Measurements from ENCODE around the gene BRD1. TPM values are rescaled to one million over a fixed set of nuclear protein-coding genes. Genes with fewer than 3 reads are reported as not detected.

Gene BRD1
- total RNA-seq (2021) (47.2 and 51.2 TPM in 2 replicates), Bru-seq, nascent RNA (percentile 87 among the genes with signal in this experiment), BruChase-seq, experiment 1, labeled RNA remaining after a 2-hour chase (percentile 90 among the genes with signal in this experiment), BruChase-seq, experiment 2, labeled RNA remaining after a 6-hour chase (percentile 88 among the genes with signal in this experiment)
- long read RNA-seq, full-length matches to known transcripts: 9 of 62 reads
- long read RNA-seq, partial matches to known transcripts: 23 of 62 reads
- long read RNA-seq, other reads (novel, unspliced or antisense): 30 of 62 reads

- peaks cover 6% of the 10 kb centered on the region for H3K9me3 ChIP-seq (ENCODE audit: low read depth, low read length, poor library complexity, severe bottlenecking)
- no peaks in the 10 kb centered on the region for H3K27me3 ChIP-seq (replicated peaks; ENCODE audit: insufficient read depth, low read depth, low read length, poor library complexity)
- ChIA-PET CTCF (no interaction called here), POLR2A (ENCODE audit: low non-redundant PET) (no interaction called here)
- H3K4me3 ChIP-seq (ENCODE audit: low read depth, low read length, poor library complexity, severe bottlenecking): peak within 1 kb of the TSS; percentile 97
- intact Hi-C loops (cut with micrococcal nuclease; ENCODE audit: unreplicated experiment): no loop called here
- peaks cover 24% of the 10 kb centered on the region for H3K36me3 ChIP-seq (ENCODE audit: insufficient read depth, low read length, poor library complexity, severe bottlenecking)
- peak; percentile 83 for DNase-seq (ENCODE audit: low spot score)
- peak within 1 kb of the TSS; percentile 96 for H3K27ac ChIP-seq (ENCODE audit: low read depth, low read length, poor library complexity, severe bottlenecking)
- H3K4me1 ChIP-seq (ENCODE audit: insufficient read depth, low read length, poor library complexity, severe bottlenecking): peaks cover 12% of the 10 kb centered on the region
- BruUV-seq (replicated peaks): no TSS peak
- no peak for TF ChIP-seq CTCF (conservative IDR thresholded peaks at IDR 0.05; ENCODE audit: low read depth, low read length)
- no peak for TF ChIP-seq EZH2 (IDR thresholded peaks at IDR 0.05; ENCODE audit: borderline replicate concordance, low read depth, low read length, poor library complexity, severe bottlenecking)
Measured at GRCh38 chr22:49827853-49828598, at the start of gene BRD1. Gene BRD1 (minus strand): TSS chr22:49827873. CDS start chr22:49824317, 3,556 bp downstream.

GRCh38 chr22:49873228-49873940 is 45.7 kb upstream of the BRD1 start:
- Histone ChIP-seq H3K4me1 (ENCODE audit: insufficient read depth, low read length, poor library complexity, severe bottlenecking) (no peaks in the 10 kb centered on the region), H3K9me3 (ENCODE audit: low read depth, low read length, poor library complexity, severe bottlenecking) (peaks cover 12% of the 10 kb centered on the region), H3K27ac (ENCODE audit: low read depth, low read length, poor library complexity, severe bottlenecking) (no peak overlapping the region), H3K36me3 (ENCODE audit: insufficient read depth, low read length, poor library complexity, severe bottlenecking) (peaks cover 9% of the 10 kb centered on the region), H3K27me3 (replicated peaks; ENCODE audit: insufficient read depth, low read depth, low read length, poor library complexity) (no peaks in the 10 kb centered on the region), H3K4me3 (ENCODE audit: low read depth, low read length, poor library complexity, severe bottlenecking) (no peak overlapping the region)
- no TSS peak for BruUV-seq (replicated peaks)
- POLR2A ChIA-PET (ENCODE audit: low non-redundant PET): no interaction called here
- TF ChIP-seq EZH2 (IDR thresholded peaks at IDR 0.05; ENCODE audit: borderline replicate concordance, low read depth, low read length, poor library complexity, severe bottlenecking): no peak
- TF ChIP-seq CTCF (conservative IDR thresholded peaks at IDR 0.05; ENCODE audit: low read depth, low read length): no peak
- CTCF ChIA-PET: no interaction called here
- intact Hi-C loops (cut with micrococcal nuclease; ENCODE audit: unreplicated experiment): no loop called here
- DNase-seq (ENCODE audit: low spot score): no peak

GRCh38 chr22:49872347-49872746 is 44.7 kb upstream of the BRD1 start:
- Histone ChIP-seq H3K4me3 (ENCODE audit: low read depth, low read length, poor library complexity, severe bottlenecking) (no peak overlapping the region), H3K27me3 (replicated peaks; ENCODE audit: insufficient read depth, low read depth, low read length, poor library complexity) (no peaks in the 10 kb centered on the region), H3K4me1 (ENCODE audit: insufficient read depth, low read length, poor library complexity, severe bottlenecking) (no peaks in the 10 kb centered on the region), H3K9me3 (ENCODE audit: low read depth, low read length, poor library complexity, severe bottlenecking) (peaks cover 12% of the 10 kb centered on the region), H3K36me3 (ENCODE audit: insufficient read depth, low read length, poor library complexity, severe bottlenecking) (peaks cover 6% of the 10 kb centered on the region), H3K27ac (ENCODE audit: low read depth, low read length, poor library complexity, severe bottlenecking) (no peak overlapping the region)
- DNase-seq (ENCODE audit: low spot score): no peak
- TF ChIP-seq CTCF (conservative IDR thresholded peaks at IDR 0.05; ENCODE audit: low read depth, low read length): no peak
- TF ChIP-seq EZH2 (IDR thresholded peaks at IDR 0.05; ENCODE audit: borderline replicate concordance, low read depth, low read length, poor library complexity, severe bottlenecking): no peak
- ChIA-PET POLR2A (ENCODE audit: low non-redundant PET) (no interaction called here), CTCF (no interaction called here)
- no TSS peak for BruUV-seq (replicated peaks)
- intact Hi-C loops (cut with micrococcal nuclease; ENCODE audit: unreplicated experiment): no loop called here

Data from A673 (cell line).